ENCODE results near the gene A1BG.
A peak's percentile ranks its signal among the peaks of the same experiment; 100 is the strongest.

A1BG gene

GRCh38 chr19:58352760-58353671 lies at the start of gene A1BG:
Gene A1BG, minus strand, starts transcription at chr19:58353492. Its CDS starts 55 bp downstream, at chr19:58353437.
- no peak for ATAC-seq (replicated peaks)
- Mint-ChIP-seq H3K36me3 (peaks cover 36 to 45% of the 10 kb centered on the region in 2 donors), H3K4me1 (peaks cover 18 to 45% of the 10 kb centered on the region in 2 donors), H3K27ac (peak within 1 kb of the TSS; percentile 14), H3K9me3 (no peaks in the 10 kb centered on the region), H3K4me3 (no peak within 1 kb of the TSS), H3K27me3 (peaks cover 0 to 8% of the 10 kb centered on the region in 2 donors)
- DNase-seq = no peak

- ATAC-seq (replicated peaks) = no peak
- Mint-ChIP-seq H3K9me3 (no peaks in the 10 kb centered on the region), H3K4me3 (peak overlapping the region; percentile 92 to 97), H3K36me3 (peaks cover 0 to 14% of the 10 kb centered on the region in 2 donors), H3K27ac (peak overlapping the region; percentile 67), H3K27me3 (peaks cover 0 to 7% of the 10 kb centered on the region in 2 donors), H3K4me1 (peaks cover 19 to 27% of the 10 kb centered on the region in 2 donors)
- no peak for DNase-seq
Measured at GRCh38 chr19:58401840-58402421, 48.6 kb upstream of the A1BG start.

- no peaks in the 10 kb centered on the region for H3K9me3 Mint-ChIP-seq
- peaks cover 0 to 6% of the 10 kb centered on the region in 2 donors for H3K36me3 Mint-ChIP-seq
Measured at GRCh38 chr19:58400916-58401839, 47.9 kb upstream of the A1BG start.

GRCh38 chr19:58400316-58400915 lies 47.1 kb upstream of the A1BG start:
- Mint-ChIP-seq H3K4me3 (peak overlapping the region; percentile 92 to 97), H3K4me1 (peaks cover 19 to 29% of the 10 kb centered on the region in 2 donors), H3K36me3 (peaks cover 6 to 13% of the 10 kb centered on the region in 2 donors), H3K27ac (peak overlapping the region; percentile 94), H3K27me3 (peaks cover 7 to 12% of the 10 kb centered on the region in 2 donors), H3K9me3 (no peaks in the 10 kb centered on the region)
- no peak for ATAC-seq (replicated peaks)
- DNase-seq = no peak

More at GRCh38 chr19:58400916-58401839, 47.9 kb upstream of the A1BG start:
- ATAC-seq (replicated peaks) (peak; percentile 97 to 99), DNase-seq (peak; percentile 99)
- H3K4me3 Mint-ChIP-seq = peak overlapping the region; percentile 92 to 97
- H3K4me1 Mint-ChIP-seq = peaks cover 14 to 21% of the 10 kb centered on the region in 2 donors
- H3K27me3 Mint-ChIP-seq = peaks cover under 1 to 7% of the 10 kb centered on the region in 2 donors
- H3K27ac Mint-ChIP-seq = peak overlapping the region; percentile 94

- Mint-ChIP-seq H3K36me3 (peaks cover 10 to 16% of the 10 kb centered on the region in 2 donors), H3K27ac (no peak overlapping the region), H3K4me1 (peaks cover 19 to 29% of the 10 kb centered on the region in 2 donors), H3K27me3 (peaks cover 7 to 12% of the 10 kb centered on the region in 2 donors), H3K9me3 (no peaks in the 10 kb centered on the region), H3K4me3 (peak overlapping the region in 1 of 2 donors; percentile 97)
- no peak for ATAC-seq (replicated peaks)
- DNase-seq = no peak
Measured at GRCh38 chr19:58399903-58400302, 46.6 kb upstream of the A1BG start.

GRCh38 chr19:58398545-58398944 lies 45.3 kb upstream of the A1BG start:
- DNase-seq (no peak), ATAC-seq (replicated peaks) (no peak)
- H3K9me3 Mint-ChIP-seq = no peaks in the 10 kb centered on the region
- peaks cover 7 to 12% of the 10 kb centered on the region in 2 donors for H3K27me3 Mint-ChIP-seq
- no peak overlapping the region for H3K27ac Mint-ChIP-seq
- peaks cover 24 to 29% of the 10 kb centered on the region in 2 donors for H3K36me3 Mint-ChIP-seq
- peaks cover 26 to 43% of the 10 kb centered on the region in 2 donors for H3K4me1 Mint-ChIP-seq
- H3K4me3 Mint-ChIP-seq = no peak overlapping the region

GRCh38 chr19:58398087-58398486 lies 44.8 kb upstream of the A1BG start:
- DNase-seq (no peak), ATAC-seq (replicated peaks) (no peak)
- Mint-ChIP-seq H3K27ac (no peak overlapping the region), H3K27me3 (peaks cover 7 to 12% of the 10 kb centered on the region in 2 donors), H3K9me3 (no peaks in the 10 kb centered on the region), H3K4me1 (peaks cover 26 to 47% of the 10 kb centered on the region in 2 donors), H3K4me3 (no peak overlapping the region), H3K36me3 (peaks cover 27 to 34% of the 10 kb centered on the region in 2 donors)

GRCh38 chr19:58397533-58398037 lies 44.3 kb upstream of the A1BG start:
- no peak for ATAC-seq (replicated peaks)
- H3K4me3 Mint-ChIP-seq = peak overlapping the region in 1 of 2 donors; percentile 35
- H3K27me3 Mint-ChIP-seq = peaks cover 7 to 12% of the 10 kb centered on the region in 2 donors
- peaks cover 32 to 39% of the 10 kb centered on the region in 2 donors for H3K36me3 Mint-ChIP-seq
- no peak overlapping the region for H3K27ac Mint-ChIP-seq
- peaks cover 30 to 51% of the 10 kb centered on the region in 2 donors for H3K4me1 Mint-ChIP-seq
- no peak for DNase-seq
- H3K9me3 Mint-ChIP-seq = no peaks in the 10 kb centered on the region

GRCh38 chr19:58396691-58397532 lies 43.6 kb upstream of the A1BG start:
- no peak for ATAC-seq (replicated peaks)
- Mint-ChIP-seq H3K4me3 (peak overlapping the region; percentile 4 to 35), H3K36me3 (peaks cover 32 to 42% of the 10 kb centered on the region in 2 donors), H3K27me3 (peaks cover 7 to 12% of the 10 kb centered on the region in 2 donors), H3K4me1 (peaks cover 30 to 51% of the 10 kb centered on the region in 2 donors), H3K27ac (no peak overlapping the region), H3K9me3 (no peaks in the 10 kb centered on the region)
- DNase-seq = no peak

- peak overlapping the region; percentile 29 to 55 for H3K4me3 Mint-ChIP-seq
Measured at GRCh38 chr19:58395979-58396627, 42.8 kb upstream of the A1BG start.

GRCh38 chr19:58395220-58395978 lies 42.1 kb upstream of the A1BG start, which contains the start of gene RNF225:
Gene RNF225, plus strand, starts transcription at chr19:58395656. Its CDS starts 434 bp downstream, at chr19:58396090.
- Mint-ChIP-seq H3K36me3 (peaks cover 37 to 53% of the 10 kb centered on the region in 2 donors), H3K4me1 (peaks cover 26 to 45% of the 10 kb centered on the region in 2 donors), H3K9me3 (no peaks in the 10 kb centered on the region), H3K4me3 (peak within 1 kb of the TSS; percentile 29 to 55), H3K27ac (peak within 1 kb of the TSS; percentile 69), H3K27me3 (peaks cover 7 to 12% of the 10 kb centered on the region in 2 donors)
- no peak for DNase-seq
- ATAC-seq (replicated peaks) = peak; percentile 23 to 31

More at GRCh38 chr19:58395979-58396627, 42.8 kb upstream of the A1BG start:
- Mint-ChIP-seq H3K27ac (no peak overlapping the region), H3K36me3 (peaks cover 32 to 45% of the 10 kb centered on the region in 2 donors), H3K4me1 (peaks cover 28 to 45% of the 10 kb centered on the region in 2 donors), H3K27me3 (peaks cover 7 to 12% of the 10 kb centered on the region in 2 donors), H3K9me3 (no peaks in the 10 kb centered on the region)
- ATAC-seq (replicated peaks) (peak in 1 of 2 donors; percentile 6), DNase-seq (no peak)

Data from stimulated activated naive B cell treated with anti-CD40 and anti-IgM and Interleukin-4, amounts not matched to agents 10 μg/mL and 1 μg/mL and 100 μg/mL, for 72 hours (primary cell).